K562 (cell line): ENCODE results near the gene DDX54. TPM values are rescaled to one million over a fixed set of nuclear protein-coding genes. Genes with fewer than 3 reads are reported as not detected.

Source experiments
- CCAR2 ChIP-seq: fragments of 200-400 bp; formaldehyde crosslinking; IDR thresholded peaks from 2 replicates; pipeline ENCODE4 v1.6.1; 2017; ENCODE audit warnings: mild to moderate bottlenecking, low read depth, low read length
- E4F1 ChIP-seq: fragments of 250-450 bp; sonication (Bioruptor Pico); IDR thresholded peaks from 2 replicates; pipeline ENCODE4 v1.5.0; 2021; ENCODE audit warnings: mild to moderate bottlenecking, borderline replicate concordance
- GATAD2B ChIP-seq: fragments of 450-650 bp; IDR thresholded peaks from 2 replicates; pipeline ENCODE4 v1.6.1; 2017; ENCODE audit warnings: mild to moderate bottlenecking, borderline replicate concordance
- HMGN3 ChIP-seq: IDR thresholded peaks from 2 replicates; pipeline ENCODE4 v1.6.1; 2011; ENCODE audit warnings: borderline replicate concordance, low read depth, mild to moderate bottlenecking, mixed read lengths, low read length; ENCODE audit not compliant: insufficient read length; ENCODE audit errors: extremely low read depth
- NFXL1 ChIP-seq: fragments of 450-650 bp; formaldehyde crosslinking; IDR thresholded peaks from 2 replicates; pipeline ENCODE4 v1.4.0; 2021; ENCODE audit warnings: mild to moderate bottlenecking
- POLR2AphosphoS2 ChIP-seq: IDR thresholded peaks from 2 replicates; pipeline ENCODE4 v1.6.1; 2012; ENCODE audit warnings: low read length, improper control_type of control experiment
- POLR2G ChIP-seq: fragments of 200-400 bp; formaldehyde crosslinking; IDR thresholded peaks from 2 replicates; pipeline ENCODE4 v1.6.1; 2017; ENCODE audit warnings: low read depth, mild to moderate bottlenecking, antibody characterized with exemption, low read length, moderate library complexity
- PPARD ChIP-seq: fragments of 250-450 bp; sonication (Bioruptor Pico); IDR thresholded peaks from 2 replicates; pipeline ENCODE4 v1.8.0; 2022; ENCODE audit warnings: inconsistent platforms, mild to moderate bottlenecking, moderate library complexity
- SMAD2 ChIP-seq: fragments of 150-350 bp; IDR thresholded peaks from 2 replicates; pipeline ENCODE4 v1.6.1; 2014; ENCODE audit warnings: low read depth, mild to moderate bottlenecking, low read length
- TAF15 ChIP-seq: fragments of 200-400 bp; formaldehyde crosslinking; IDR thresholded peaks from 2 replicates; pipeline ENCODE4 v1.6.1; 2017; ENCODE audit warnings: mild to moderate bottlenecking, low read depth, low read length, moderate library complexity
- USF1 ChIP-seq: sonication (generic); formaldehyde crosslinking; IDR thresholded peaks from 2 replicates; pipeline ENCODE4 v1.9.0; 2022; ENCODE audit warnings: mild to moderate bottlenecking, missing genetic modification reagents
- ZNF586 ChIP-seq: fragments of 450-650 bp; formaldehyde crosslinking; conservative IDR thresholded peaks from 2 replicates; pipeline ENCODE4 v1.4.0; 2020; ENCODE audit warnings: mild to moderate bottlenecking, moderate library complexity
- ZNF79 ChIP-seq: fragments of 250-450 bp; sonication (Bioruptor Pico); IDR thresholded peaks from 2 replicates; pipeline ENCODE4 v1.4.0; 2020; ENCODE audit warnings: low read depth, mild to moderate bottlenecking, moderate library complexity
- polyA plus RNA-seq, 8 experiments: library from polyadenylated mRNA; depleted of rRNA in 4 of 8; stranded (reverse) in 5 of 8; unstranded in 3 of 8; fragments of >200 nt; fragmentation: Nextera tagmentation in 2 of 8; fragmentation: Illumina TruSeq in 1 of 8; extraction: Ambion mirVana in 2 of 8; extraction: Trizol in 1 of 8; gene quantifications; 2 replicates each; pipeline versions ENCODE4 v1.2.1 to v1.2.3, GENCODE V29; 2011 to 2014; ENCODE audit warnings: inconsistent platforms in 1 of 8, missing spikeins in 1 of 8
- total RNA-seq, 7 experiments: library from RNA; depleted of rRNA in 6 of 7; stranded (reverse); fragments of >200 nt in 6 of 7; fragmentation: Illumina TruSeq in 2 of 7; extraction: Trizol in 2 of 7; gene quantifications; 2 replicates each; pipeline versions ENCODE4 v1.2.1 to v1.2.3, GENCODE V29; 2011 to 2021; ENCODE audit warnings: low replicate concordance in 1 of 7
- TF ChIP-seq, protein P1 (sequence below), 2 experiments: fragments of 450-650 bp; formaldehyde crosslinking in 1 of 2; IDR thresholded peaks; 2 replicates each; pipeline versions ENCODE4 v1.4.0 to v1.6.1; 2014 to 2020; ENCODE audit warnings: mild to moderate bottlenecking in 2 of 2, borderline replicate concordance in 1 of 2, low read depth in 1 of 2
- TF ChIP-seq, protein P2 (sequence below): IDR thresholded peaks from 3 replicates; pipeline ENCODE4 v1.6.1; 2011; ENCODE audit warnings: borderline replicate concordance, mild to moderate bottlenecking; ENCODE audit not compliant: insufficient read length, insufficient read depth

The DDX54 gene
- total and polyA plus RNA-seq, 9 of the 15 experiments (the other 6 are each of a cell fraction or from before 2014, with no cell fraction given), result 1.4 to 135 (median 51.4) TPM

- no peak for TF ChIP-seq E4F1 (CRISPR knock-in tag)
- TF ChIP-seq, protein P1, sequence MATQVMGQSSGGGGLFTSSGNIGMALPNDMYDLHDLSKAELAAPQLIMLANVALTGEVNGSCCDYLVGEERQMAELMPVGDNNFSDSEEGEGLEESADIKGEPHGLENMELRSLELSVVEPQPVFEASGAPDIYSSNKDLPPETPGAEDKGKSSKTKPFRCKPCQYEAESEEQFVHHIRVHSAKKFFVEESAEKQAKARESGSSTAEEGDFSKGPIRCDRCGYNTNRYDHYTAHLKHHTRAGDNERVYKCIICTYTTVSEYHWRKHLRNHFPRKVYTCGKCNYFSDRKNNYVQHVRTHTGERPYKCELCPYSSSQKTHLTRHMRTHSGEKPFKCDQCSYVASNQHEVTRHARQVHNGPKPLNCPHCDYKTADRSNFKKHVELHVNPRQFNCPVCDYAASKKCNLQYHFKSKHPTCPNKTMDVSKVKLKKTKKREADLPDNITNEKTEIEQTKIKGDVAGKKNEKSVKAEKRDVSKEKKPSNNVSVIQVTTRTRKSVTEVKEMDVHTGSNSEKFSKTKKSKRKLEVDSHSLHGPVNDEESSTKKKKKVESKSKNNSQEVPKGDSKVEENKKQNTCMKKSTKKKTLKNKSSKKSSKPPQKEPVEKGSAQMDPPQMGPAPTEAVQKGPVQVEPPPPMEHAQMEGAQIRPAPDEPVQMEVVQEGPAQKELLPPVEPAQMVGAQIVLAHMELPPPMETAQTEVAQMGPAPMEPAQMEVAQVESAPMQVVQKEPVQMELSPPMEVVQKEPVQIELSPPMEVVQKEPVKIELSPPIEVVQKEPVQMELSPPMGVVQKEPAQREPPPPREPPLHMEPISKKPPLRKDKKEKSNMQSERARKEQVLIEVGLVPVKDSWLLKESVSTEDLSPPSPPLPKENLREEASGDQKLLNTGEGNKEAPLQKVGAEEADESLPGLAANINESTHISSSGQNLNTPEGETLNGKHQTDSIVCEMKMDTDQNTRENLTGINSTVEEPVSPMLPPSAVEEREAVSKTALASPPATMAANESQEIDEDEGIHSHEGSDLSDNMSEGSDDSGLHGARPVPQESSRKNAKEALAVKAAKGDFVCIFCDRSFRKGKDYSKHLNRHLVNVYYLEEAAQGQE (IDR thresholded peaks at IDR 0.05; ENCODE audit: borderline replicate concordance), result peak; percentile 74; the same call in 1 of the 2 replicates
- TF ChIP-seq, protein P1 (CRISPR knock-in tag; IDR thresholded peaks at IDR 0.05; ENCODE audit: low read depth), result no peak
- no peak for TF ChIP-seq HMGN3
- no peak for TF ChIP-seq PPARD
- TF ChIP-seq POLR2G, result no peak
- no peak for TF ChIP-seq TAF15
- TF ChIP-seq SMAD2, result no peak
- no peak for TF ChIP-seq ZNF79 (CRISPR knock-in tag)
- TF ChIP-seq, protein P2, sequence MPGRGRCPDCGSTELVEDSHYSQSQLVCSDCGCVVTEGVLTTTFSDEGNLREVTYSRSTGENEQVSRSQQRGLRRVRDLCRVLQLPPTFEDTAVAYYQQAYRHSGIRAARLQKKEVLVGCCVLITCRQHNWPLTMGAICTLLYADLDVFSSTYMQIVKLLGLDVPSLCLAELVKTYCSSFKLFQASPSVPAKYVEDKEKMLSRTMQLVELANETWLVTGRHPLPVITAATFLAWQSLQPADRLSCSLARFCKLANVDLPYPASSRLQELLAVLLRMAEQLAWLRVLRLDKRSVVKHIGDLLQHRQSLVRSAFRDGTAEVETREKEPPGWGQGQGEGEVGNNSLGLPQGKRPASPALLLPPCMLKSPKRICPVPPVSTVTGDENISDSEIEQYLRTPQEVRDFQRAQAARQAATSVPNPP, result no peak
- TF ChIP-seq USF1, result no peak
- no peak for TF ChIP-seq POLR2AphosphoS2
- TF ChIP-seq NFXL1 (CRISPR knock-in tag), result no peak
- no peak for TF ChIP-seq CCAR2
- no peak for TF ChIP-seq ZNF586
- no peak for TF ChIP-seq GATAD2B
These were observed 11.7 kb upstream of the DDX54 start (continued) for GRCh38 chr12:113196990-113197389.
